ENCODE measurements around the gene IGFL1. TPM values are rescaled to one million over a fixed set of nuclear protein-coding genes. Genes with fewer than 3 reads are reported as not detected.
"Not testable (repeated sequence)": the region's sequence is repeated elsewhere in the genome, so short reads cannot be mapped to it uniquely, and the experiment has no call there.

IGFL1 gene
- total and polyA plus RNA-seq, 12 donors, result not detected

- DNase-seq, result no peak
- 56 to 72% (median 61%) methylated on average over 6 of the region's 6 CpGs for WGBS, 4 donors
- H3K27me3 ChIP-seq, result peaks cover 7% of the 10 kb centered on the region
- H3K9me3 ChIP-seq (replicated peaks in 1 of 3), result no peaks in the 10 kb centered on the region
- no peak overlapping the region for H3K4me3 ChIP-seq
- intact Hi-C loops (cut with DNase I), result no loop called here
- H3K36me3 ChIP-seq (replicated peaks in 1 of 2), result no peaks in the 10 kb centered on the region
- H3K27ac ChIP-seq, result no peak overlapping the region
- no peaks in the 10 kb centered on the region for H3K4me1 ChIP-seq (replicated peaks in 1 of 2)
- no peak for TF ChIP-seq CTCF (IDR thresholded peaks at IDR 0.05)
- TF ChIP-seq POLR2A (IDR thresholded peaks at IDR 0.05), result no peak
These were observed 9.9 kb downstream of the IGFL1 start for GRCh38 chr19:46239193-46240024.

- no peak for TF ChIP-seq CTCF (IDR thresholded peaks at IDR 0.05)
- no peak for DNase-seq
- peaks cover 13% of the 10 kb centered on the region for H3K27me3 ChIP-seq
- H3K27ac ChIP-seq, result no peak overlapping the region
- WGBS, 4 donors, result 69 to 90% (median 82%) methylated on average over 4 of the region's 4 CpGs
- intact Hi-C loops (cut with DNase I), result no loop called here
- H3K4me1 ChIP-seq (replicated peaks in 1 of 2), result no peaks in the 10 kb centered on the region
- H3K9me3 ChIP-seq (replicated peaks in 1 of 3), result no peaks in the 10 kb centered on the region
- H3K36me3 ChIP-seq (replicated peaks in 1 of 2), result no peaks in the 10 kb centered on the region
- no peak overlapping the region for H3K4me3 ChIP-seq
These were observed 11.2 kb downstream of the IGFL1 start for GRCh38 chr19:46240693-46241092.

- no peak for TF ChIP-seq CTCF (IDR thresholded peaks at IDR 0.05)
- Histone ChIP-seq H3K27ac (no peak overlapping the region), H3K9me3 (replicated peaks in 1 of 3) (no peaks in the 10 kb centered on the region), H3K36me3 (replicated peaks in 1 of 2) (no peaks in the 10 kb centered on the region), H3K4me3 (no peak overlapping the region), H3K27me3 (peaks cover 17% of the 10 kb centered on the region), H3K4me1 (replicated peaks in 1 of 2) (no peaks in the 10 kb centered on the region)
- intact Hi-C loops (cut with DNase I), result no loop called here
- WGBS, 4 donors, result 50 to 65% (median 59%) methylated on average over 2 of the region's 2 CpGs
- no peak for DNase-seq
These were observed 12.1 kb downstream of the IGFL1 start for GRCh38 chr19:46241626-46242025.

GRCh38 chr19:46243081-46243654 lies 13.6 kb downstream of the IGFL1 start:
- H3K36me3 ChIP-seq (replicated peaks in 1 of 2); intact Hi-C loops (cut with DNase I); H3K27ac ChIP-seq; H3K4me3 ChIP-seq; H3K4me1 ChIP-seq (replicated peaks in 1 of 2); H3K9me3 ChIP-seq (replicated peaks in 1 of 3); DNase-seq: not testable (repeated sequence)
- peaks cover 17% of the 10 kb centered on the region for H3K27me3 ChIP-seq
- WGBS, 4 donors, result 83 to 89% (median 87%) methylated on average over 6 of the region's 6 CpGs
